HepG2 (cell line): ENCODE results near the gene LRRC10B. TPM values are rescaled to one million over a fixed set of nuclear protein-coding genes. Genes with fewer than 3 reads are reported as not detected.

Experiments
- BRCA1 ChIP-seq: sonication (generic); formaldehyde crosslinking; IDR thresholded peaks from 2 replicates; pipeline ENCODE4 v1.4.0; 2020; ENCODE audit warnings: missing genetic modification reagents
- CBX5 ChIP-seq: sonication (generic); formaldehyde crosslinking; IDR thresholded peaks from 2 replicates; pipeline ENCODE4 v1.4.0; 2020; ENCODE audit warnings: missing genetic modification reagents, borderline replicate concordance
- DNMT1 ChIP-seq: sonication (generic); formaldehyde crosslinking; IDR thresholded peaks from 2 replicates; pipeline ENCODE4 v1.5.1; 2020; ENCODE audit warnings: mild to moderate bottlenecking, missing genetic modification reagents
- HMGXB3 ChIP-seq: sonication (generic); formaldehyde crosslinking; IDR thresholded peaks from 2 replicates; pipeline ENCODE4 v1.4.0; 2020; ENCODE audit warnings: missing genetic modification reagents, borderline replicate concordance
- JUN ChIP-seq: sonication (generic); formaldehyde crosslinking; IDR thresholded peaks from 2 replicates; pipeline ENCODE4 v1.4.0; 2020; ENCODE audit warnings: mild to moderate bottlenecking, missing genetic modification reagents
- KLF15 ChIP-seq: sonication (generic); formaldehyde crosslinking; IDR thresholded peaks from 2 replicates; pipeline ENCODE4 v1.8.1; 2023; ENCODE audit warnings: borderline replicate concordance, mild to moderate bottlenecking, inconsistent platforms, missing genetic modification reagents, mixed read lengths
- MEIS2 ChIP-seq: sonication (generic); formaldehyde crosslinking; IDR thresholded peaks from 2 replicates; pipeline ENCODE4 v1.9.0; 2021; ENCODE audit warnings: mild to moderate bottlenecking, missing genetic modification reagents
- NFKB2 ChIP-seq: sonication (generic); formaldehyde crosslinking; IDR thresholded peaks from 2 replicates; pipeline ENCODE4 v1.4.0; 2020; ENCODE audit warnings: missing genetic modification reagents, borderline replicate concordance
- NR1H2 ChIP-seq: sonication (generic); formaldehyde crosslinking; IDR thresholded peaks from 2 replicates; pipeline ENCODE4 v1.8.1; 2022; ENCODE audit warnings: low read depth, missing genetic modification reagents, borderline replicate concordance
- RAD21 ChIP-seq: fragments of 450-650 bp; formaldehyde crosslinking; IDR thresholded peaks from 2 replicates; pipeline ENCODE4 v1.5.0; 2020; ENCODE audit warnings: mild to moderate bottlenecking
- RARA ChIP-seq: IDR thresholded peaks from 2 replicates; pipeline ENCODE4 v1.6.1; 2016; ENCODE audit warnings: missing genetic modification reagents, missing compliant biosample characterization
- SOX5 ChIP-seq: IDR thresholded peaks from 2 replicates; pipeline ENCODE4 v1.6.1; 2016; ENCODE audit warnings: borderline replicate concordance
- TFDP2 ChIP-seq: sonication (generic); formaldehyde crosslinking; IDR thresholded peaks from 2 replicates; pipeline ENCODE4 v1.4.0; 2020; ENCODE audit warnings: missing genetic modification reagents
- YY1 ChIP-seq: IDR thresholded peaks from 2 replicates; pipeline ENCODE4 v1.6.1; 2011; ENCODE audit warnings: low read length, low read depth, moderate library complexity, mild to moderate bottlenecking; ENCODE audit not compliant: insufficient read depth, insufficient replicate concordance
- ZFP41 ChIP-seq: sonication (generic); formaldehyde crosslinking; IDR thresholded peaks from 2 replicates; pipeline ENCODE4 v1.4.0; 2020; ENCODE audit warnings: mild to moderate bottlenecking, missing genetic modification reagents, borderline replicate concordance
- ZNF101 ChIP-seq: sonication (generic); formaldehyde crosslinking; IDR thresholded peaks from 2 replicates; pipeline ENCODE4 v1.4.0; 2020; ENCODE audit warnings: mild to moderate bottlenecking, low read depth, missing genetic modification reagents, borderline replicate concordance
- ZNF614 ChIP-seq: IDR thresholded peaks from 2 replicates; pipeline ENCODE4 v1.6.1; 2018; ENCODE audit warnings: missing biosample characterization, missing genetic modification reagents, inconsistent platforms, borderline replicate concordance
- ZNF891 ChIP-seq: sonication (generic); formaldehyde crosslinking; IDR thresholded peaks from 2 replicates; pipeline ENCODE4 v1.5.0; 2020; ENCODE audit warnings: mild to moderate bottlenecking, missing genetic modification reagents
- polyA plus RNA-seq, 8 experiments: library from polyadenylated mRNA; depleted of rRNA in 3 of 8; stranded (reverse) in 7 of 8; unstranded in 1 of 8; fragments of >200 nt; fragmentation: Illumina TruSeq in 4 of 8; extraction: Trizol in 4 of 8; gene quantifications; 2 replicates each; pipeline versions ENCODE4 v1.2.1 to v1.2.3, GENCODE V29; 2011 to 2016; ENCODE audit warnings: low read depth in 4 of 8, missing spikeins in 1 of 8, mixed read lengths in 1 of 8; ENCODE audit not compliant: insufficient read depth in 1 of 8
- total RNA-seq, 5 experiments: library from RNA; depleted of rRNA; stranded (reverse); fragments of >200 nt; fragmentation: Illumina TruSeq; extraction: Trizol; gene quantifications; 2 replicates each; pipeline ENCODE4 v1.2.3, GENCODE V29; 2016; ENCODE audit warnings: low read depth in 1 of 5
- TF ChIP-seq, protein P1 (sequence below): sonication (generic); formaldehyde crosslinking; IDR thresholded peaks from 2 replicates; pipeline ENCODE4 v1.9.0; 2021; ENCODE audit warnings: missing genetic modification reagents, mild to moderate bottlenecking, borderline replicate concordance
- TF ChIP-seq, protein P2 (sequence below): sonication (generic); formaldehyde crosslinking; IDR thresholded peaks from 2 replicates; pipeline ENCODE4 v1.5.0; 2020; ENCODE audit warnings: mild to moderate bottlenecking, missing genetic modification reagents

LRRC10B gene
- total and polyA plus RNA-seq, 2 of the 13 experiments (the other 11 are each of a cell fraction or from before 2014, with no cell fraction given) = not detected

DNA sequence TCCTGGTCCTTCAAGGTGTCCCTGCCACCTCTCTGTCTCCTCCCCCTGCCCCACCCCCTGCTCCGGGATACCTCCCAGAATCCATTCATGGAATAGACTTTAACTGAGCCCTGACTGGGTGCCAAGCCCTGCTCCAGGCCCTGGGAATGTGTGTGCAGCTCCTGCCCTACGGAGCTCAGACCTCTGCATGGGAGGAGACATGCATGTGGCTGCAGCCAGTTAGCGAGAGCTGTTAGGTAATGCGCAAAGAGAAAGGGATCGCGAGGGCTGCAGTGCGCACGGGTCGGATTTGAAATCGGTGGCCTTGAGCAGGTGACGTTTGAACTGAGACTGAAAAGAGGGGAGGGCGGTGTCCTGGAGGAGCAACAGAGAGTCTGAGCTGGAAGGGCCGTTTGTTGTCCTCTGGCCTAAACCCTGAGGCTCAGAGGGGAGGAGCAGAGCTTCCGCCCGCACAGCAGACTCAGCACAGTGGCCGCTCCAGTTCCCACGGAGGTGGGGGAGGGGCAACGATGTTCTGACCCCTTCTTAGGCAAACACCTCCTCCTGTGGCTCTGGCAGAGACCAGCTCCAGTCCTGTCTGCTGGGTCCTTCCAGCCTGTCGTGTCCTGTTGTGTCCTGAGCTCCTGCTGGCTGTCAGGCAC is 19.8 kb upstream of the LRRC10B start (continued):
- TF ChIP-seq ZNF101 (no peak), DNMT1 (CRISPR knock-in tag) (no peak), YY1 (no peak), ZNF891 (CRISPR knock-in tag) (no peak), BRCA1 (CRISPR knock-in tag) (0 out of 2 replicates have a peak, but pooled peaks have one; percentile 54), ZNF614 (CRISPR knock-in tag) (peak; percentile 93; the same call in 1 of the 2 replicates), NR1H2 (CRISPR knock-in tag) (no peak; the same call in 1 of the 2 replicates), CBX5 (CRISPR knock-in tag) (no peak), ZFP41 (CRISPR knock-in tag) (no peak), TFDP2 (peak; percentile 60), RARA (CRISPR knock-in tag) (peak; percentile 62), SOX5 (peak; percentile 45; the same call in 1 of the 2 replicates), RAD21 (CRISPR knock-in tag) (no peak), HMGXB3 (CRISPR knock-in tag) (no peak), MEIS2 (CRISPR knock-in tag) (0 out of 2 replicates have a peak, but pooled peaks have one; percentile 34), KLF15 (no peak), JUN (CRISPR knock-in tag) (no peak), NFKB2 (CRISPR knock-in tag) (peak; percentile 81; the same call in 1 of the 2 replicates)
- TF ChIP-seq, protein P1, sequence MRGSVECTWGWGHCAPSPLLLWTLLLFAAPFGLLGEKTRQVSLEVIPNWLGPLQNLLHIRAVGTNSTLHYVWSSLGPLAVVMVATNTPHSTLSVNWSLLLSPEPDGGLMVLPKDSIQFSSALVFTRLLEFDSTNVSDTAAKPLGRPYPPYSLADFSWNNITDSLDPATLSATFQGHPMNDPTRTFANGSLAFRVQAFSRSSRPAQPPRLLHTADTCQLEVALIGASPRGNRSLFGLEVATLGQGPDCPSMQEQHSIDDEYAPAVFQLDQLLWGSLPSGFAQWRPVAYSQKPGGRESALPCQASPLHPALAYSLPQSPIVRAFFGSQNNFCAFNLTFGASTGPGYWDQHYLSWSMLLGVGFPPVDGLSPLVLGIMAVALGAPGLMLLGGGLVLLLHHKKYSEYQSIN (CRISPR knock-in tag) = no peak
- TF ChIP-seq, protein P2, sequence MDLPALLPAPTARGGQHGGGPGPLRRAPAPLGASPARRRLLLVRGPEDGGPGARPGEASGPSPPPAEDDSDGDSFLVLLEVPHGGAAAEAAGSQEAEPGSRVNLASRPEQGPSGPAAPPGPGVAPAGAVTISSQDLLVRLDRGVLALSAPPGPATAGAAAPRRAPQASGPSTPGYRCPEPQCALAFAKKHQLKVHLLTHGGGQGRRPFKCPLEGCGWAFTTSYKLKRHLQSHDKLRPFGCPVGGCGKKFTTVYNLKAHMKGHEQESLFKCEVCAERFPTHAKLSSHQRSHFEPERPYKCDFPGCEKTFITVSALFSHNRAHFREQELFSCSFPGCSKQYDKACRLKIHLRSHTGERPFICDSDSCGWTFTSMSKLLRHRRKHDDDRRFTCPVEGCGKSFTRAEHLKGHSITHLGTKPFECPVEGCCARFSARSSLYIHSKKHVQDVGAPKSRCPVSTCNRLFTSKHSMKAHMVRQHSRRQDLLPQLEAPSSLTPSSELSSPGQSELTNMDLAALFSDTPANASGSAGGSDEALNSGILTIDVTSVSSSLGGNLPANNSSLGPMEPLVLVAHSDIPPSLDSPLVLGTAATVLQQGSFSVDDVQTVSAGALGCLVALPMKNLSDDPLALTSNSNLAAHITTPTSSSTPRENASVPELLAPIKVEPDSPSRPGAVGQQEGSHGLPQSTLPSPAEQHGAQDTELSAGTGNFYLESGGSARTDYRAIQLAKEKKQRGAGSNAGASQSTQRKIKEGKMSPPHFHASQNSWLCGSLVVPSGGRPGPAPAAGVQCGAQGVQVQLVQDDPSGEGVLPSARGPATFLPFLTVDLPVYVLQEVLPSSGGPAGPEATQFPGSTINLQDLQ (CRISPR knock-in tag) = 0 out of 2 replicates have a peak, but pooled peaks have one; percentile 67
